Epithelial cell of esophagus (primary cell): ENCODE data around the gene TRIM47.
A peak's percentile ranks its signal among the peaks of the same experiment; 100 is the strongest.
"Not testable (repeated sequence)": the region's sequence is repeated elsewhere in the genome, so short reads cannot be mapped to it uniquely, and the experiment has no call there.

Experiments used
- DNase-seq: peaks from one replicate; pipeline ENCODE4 v3.0.0; 2010; ENCODE audit warnings: low read depth
- H3K4me3 ChIP-seq: 2 replicates; pipeline ENCODE4 v1.5.1; 2011; ENCODE audit warnings: mild to moderate bottlenecking, low read length, control low read depth
- TF ChIP-seq, protein P1 (sequence below): IDR thresholded peaks from 2 replicates; pipeline ENCODE4 v1.5.1; 2011; ENCODE audit warnings: low read depth, mild to moderate bottlenecking, low read length, control low read depth, inconsistent platforms; ENCODE audit not compliant: insufficient read depth; ENCODE audit errors: missing control alignments

TRIM47 gene

DNA sequence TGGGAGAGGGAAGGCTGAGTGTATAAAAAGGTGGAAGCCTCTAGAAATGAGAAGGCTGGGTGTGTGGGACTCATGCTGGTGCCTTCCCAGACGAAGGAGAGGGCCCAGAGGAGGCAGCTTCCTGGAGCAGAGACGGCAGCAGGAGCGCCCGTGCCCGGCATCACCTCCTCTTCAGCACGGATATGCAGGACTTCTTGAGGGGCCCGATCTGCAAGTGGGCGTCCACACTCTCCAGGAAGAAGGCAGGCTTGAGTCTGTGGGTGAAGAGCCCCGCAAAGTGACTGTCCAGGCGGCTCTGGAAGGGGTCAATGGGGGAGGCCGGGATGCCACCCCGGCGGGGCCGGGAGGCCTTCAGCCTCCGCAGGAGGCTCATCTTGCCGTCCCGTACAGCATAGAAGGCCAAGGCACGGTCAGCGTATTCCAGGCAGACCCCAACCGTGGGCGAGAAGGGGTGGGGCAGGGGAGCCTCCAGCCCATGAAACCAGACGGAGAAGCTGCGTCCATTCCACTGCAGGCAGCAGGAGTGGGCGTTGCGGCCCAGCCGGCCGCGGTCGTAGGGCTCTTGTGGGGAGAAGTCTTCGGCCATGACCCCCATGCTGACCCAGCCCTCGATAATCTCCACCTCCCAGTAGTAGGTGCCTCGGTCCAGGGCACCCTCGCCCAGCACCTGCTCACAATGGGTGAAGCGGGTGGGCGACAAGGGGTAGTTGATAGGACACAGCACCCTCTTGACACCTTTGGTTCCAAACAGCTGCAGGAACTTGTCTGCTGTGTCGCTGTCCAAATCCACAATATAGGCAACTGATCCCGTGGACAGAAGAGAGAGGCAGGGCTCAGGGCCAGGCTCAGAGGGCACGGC is 3.8 kb downstream of the TRIM47 start:
- no peak for DNase-seq
- TF ChIP-seq, protein P1, sequence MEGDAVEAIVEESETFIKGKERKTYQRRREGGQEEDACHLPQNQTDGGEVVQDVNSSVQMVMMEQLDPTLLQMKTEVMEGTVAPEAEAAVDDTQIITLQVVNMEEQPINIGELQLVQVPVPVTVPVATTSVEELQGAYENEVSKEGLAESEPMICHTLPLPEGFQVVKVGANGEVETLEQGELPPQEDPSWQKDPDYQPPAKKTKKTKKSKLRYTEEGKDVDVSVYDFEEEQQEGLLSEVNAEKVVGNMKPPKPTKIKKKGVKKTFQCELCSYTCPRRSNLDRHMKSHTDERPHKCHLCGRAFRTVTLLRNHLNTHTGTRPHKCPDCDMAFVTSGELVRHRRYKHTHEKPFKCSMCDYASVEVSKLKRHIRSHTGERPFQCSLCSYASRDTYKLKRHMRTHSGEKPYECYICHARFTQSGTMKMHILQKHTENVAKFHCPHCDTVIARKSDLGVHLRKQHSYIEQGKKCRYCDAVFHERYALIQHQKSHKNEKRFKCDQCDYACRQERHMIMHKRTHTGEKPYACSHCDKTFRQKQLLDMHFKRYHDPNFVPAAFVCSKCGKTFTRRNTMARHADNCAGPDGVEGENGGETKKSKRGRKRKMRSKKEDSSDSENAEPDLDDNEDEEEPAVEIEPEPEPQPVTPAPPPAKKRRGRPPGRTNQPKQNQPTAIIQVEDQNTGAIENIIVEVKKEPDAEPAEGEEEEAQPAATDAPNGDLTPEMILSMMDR, result no peak
- H3K4me3 ChIP-seq, result no peak overlapping the region

DNA sequence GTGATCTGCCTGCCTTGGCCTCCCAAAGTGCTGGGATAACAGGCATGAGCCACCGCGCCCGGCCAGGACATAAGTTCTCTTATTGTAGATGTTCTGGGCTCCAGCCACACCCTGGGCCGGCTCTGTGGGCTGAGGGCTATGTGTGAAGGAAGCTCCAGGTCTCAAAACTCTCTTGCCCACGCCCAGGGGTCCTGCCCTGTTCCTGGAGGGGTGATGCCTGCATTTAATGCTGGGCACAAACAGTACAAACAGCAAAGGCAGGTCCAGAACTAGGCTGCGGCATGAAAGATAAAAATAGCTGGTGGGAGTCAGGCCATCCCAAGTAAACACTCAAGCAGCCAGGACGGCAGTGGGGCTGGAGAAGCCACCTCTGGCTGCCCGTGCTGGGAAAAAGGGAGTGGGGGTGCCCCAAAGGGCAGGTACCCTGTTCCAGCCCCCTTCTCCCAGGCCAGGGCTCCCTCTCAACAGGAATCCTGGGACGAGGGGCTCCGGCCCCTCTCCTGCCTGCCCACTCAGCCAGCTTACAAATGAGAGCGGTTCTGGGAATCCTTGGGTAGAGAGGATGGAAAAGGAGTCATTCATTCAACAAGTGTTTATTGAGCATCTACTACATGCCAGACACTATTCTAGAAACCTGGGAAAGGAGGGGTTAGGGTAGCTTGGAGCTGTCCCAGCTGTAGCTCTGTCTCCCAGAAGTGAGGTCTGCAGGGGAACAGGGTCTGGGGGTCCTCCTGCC is 4.6 kb downstream of the TRIM47 start:
- DNase-seq, result no peak
- TF ChIP-seq, protein P1, result no peak
- H3K4me3 ChIP-seq, result no peak overlapping the region

DNA sequence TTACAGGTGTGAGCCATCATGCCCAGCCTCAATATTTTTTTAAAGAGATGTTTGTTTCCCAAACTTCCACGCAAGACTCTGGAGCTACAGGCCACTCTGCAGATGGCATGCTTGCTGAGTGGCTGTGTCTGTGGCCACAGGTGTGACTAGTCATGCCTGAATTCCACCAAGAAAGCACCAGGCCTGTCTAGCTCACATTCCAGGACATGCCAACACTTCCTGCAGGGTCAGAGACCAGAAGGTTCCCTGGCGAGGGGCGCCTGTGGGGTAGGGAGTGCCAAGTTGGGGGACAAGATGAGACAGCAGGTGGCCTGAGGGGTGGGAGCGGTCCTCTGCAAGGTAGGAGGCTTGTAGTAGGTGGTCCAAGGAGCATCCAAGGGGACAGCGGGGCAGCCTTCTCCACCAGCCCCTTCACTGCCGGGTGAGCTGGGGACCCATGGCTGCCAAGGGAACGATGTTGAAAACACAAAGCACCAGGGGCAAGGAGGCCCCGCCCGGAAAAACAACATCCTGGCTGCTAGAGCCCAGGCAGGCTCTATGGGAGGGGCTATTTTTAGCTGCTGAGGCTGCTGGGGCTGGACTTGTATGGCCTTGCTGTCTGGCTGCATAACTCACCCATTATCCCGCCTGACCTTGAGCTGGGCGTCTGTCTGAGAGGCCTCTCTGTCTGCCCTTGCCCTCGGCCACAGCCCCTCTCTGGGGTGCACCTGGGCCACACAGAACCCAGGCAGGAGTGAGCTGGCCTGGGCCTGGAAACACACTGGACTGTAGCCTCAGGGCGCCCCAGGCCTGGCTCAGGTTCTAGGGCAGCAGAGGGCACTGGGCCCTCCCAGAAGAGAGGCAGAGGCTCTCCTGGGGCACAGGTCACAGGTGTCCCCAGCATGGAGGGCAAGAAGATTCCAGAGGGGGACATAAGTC is 5.7 kb downstream of the TRIM47 start:
- DNase-seq, result peak; percentile 86
- H3K4me3 ChIP-seq, result no peak overlapping the region
- TF ChIP-seq, protein P1, result no peak

DNA sequence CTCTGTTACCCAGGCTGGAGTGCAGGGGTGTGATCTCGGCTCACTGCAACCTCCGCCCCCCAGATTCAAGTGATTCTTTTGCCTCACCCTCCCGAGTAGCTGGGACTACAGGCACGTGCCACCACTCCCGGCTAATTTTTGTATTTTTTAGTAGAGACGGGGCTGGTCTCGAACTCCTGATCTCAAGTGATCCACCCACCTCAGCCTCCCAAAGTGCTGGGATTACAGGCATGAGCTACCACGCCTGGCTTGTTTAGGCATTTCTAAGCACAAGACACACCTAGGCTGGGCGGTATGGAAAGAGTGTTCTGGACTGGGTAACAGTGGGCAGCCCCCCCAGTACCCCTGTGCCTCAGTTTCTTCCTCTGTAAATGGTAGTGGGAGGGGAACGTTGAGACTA is 8.2 kb downstream of the TRIM47 start:
- H3K4me3 ChIP-seq, DNase-seq: not testable (repeated sequence)

DNA sequence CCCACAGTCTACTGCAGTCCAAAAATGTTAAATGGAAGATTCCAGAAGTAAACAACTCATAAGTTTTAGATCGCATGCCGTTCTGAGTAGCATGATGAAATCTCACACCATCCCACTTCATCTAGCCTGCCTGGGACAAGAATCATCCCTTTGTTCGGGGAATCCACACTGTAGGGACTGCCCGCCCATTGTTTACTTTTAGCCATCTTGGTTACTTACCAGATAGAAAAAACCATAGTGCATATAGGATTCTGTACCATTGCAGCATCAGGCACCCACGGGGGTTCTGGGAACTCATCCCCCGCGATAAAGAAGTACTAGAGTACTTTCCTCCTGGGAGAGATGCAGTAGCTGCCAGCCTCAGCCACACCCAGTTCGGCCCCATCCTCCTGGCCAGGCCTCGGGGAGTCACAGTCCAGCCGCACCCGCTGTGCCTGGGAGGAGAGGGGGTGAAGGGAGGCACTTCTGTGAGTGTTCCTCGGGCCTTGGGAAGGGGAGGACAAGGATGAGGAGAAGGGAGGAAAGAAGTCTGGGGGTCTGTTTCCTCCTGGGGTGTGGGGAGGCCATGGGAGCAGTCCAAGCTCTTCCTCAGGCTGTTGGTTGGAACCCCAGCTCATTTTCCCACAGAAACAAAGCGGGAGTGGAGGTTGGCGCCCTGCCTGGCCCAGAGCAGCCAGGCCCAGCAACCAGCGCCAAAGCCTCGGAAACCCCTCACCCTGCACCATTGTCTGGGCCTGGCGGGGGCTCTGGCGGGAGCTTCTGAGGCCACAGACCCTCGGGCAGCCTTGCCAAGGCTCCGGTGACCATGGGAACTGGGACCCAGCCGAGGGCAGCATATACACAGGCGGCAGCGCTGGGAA is 8.9 kb downstream of the TRIM47 start:
- peak; percentile 63 for DNase-seq
- H3K4me3 ChIP-seq, result no peak overlapping the region

DNA sequence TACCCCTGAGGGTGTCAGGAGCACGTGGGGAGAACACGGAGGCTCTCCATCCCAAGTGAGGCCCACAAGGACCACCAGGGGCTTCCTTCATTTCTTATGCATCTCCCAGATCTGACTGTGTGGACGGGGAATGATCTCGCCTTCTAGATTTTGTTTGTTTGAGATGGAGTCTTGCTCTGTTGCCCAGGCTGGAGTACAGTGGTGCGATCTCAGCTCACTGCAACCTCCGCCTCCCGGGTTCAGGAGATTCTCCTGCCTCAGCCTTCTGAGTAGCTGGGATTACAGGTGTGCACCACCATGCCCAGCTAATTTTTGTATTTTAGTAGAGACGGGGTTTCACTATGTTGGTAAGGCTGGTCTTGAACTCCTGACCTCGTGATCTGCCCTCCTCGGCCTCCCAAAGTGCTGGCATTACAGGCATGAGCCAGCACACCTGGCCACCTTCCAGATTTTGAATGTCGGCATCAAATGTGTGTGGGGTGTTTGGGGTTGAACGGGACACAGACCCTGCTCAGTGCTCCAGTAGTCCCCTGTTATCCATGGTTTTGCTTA is 9.6 kb downstream of the TRIM47 start:
- not testable (repeated sequence) for H3K4me3 ChIP-seq, DNase-seq

More for the DNA sequence above, 8.9 kb downstream of the TRIM47 start:
- TF ChIP-seq, protein P1, result no peak

DNA sequence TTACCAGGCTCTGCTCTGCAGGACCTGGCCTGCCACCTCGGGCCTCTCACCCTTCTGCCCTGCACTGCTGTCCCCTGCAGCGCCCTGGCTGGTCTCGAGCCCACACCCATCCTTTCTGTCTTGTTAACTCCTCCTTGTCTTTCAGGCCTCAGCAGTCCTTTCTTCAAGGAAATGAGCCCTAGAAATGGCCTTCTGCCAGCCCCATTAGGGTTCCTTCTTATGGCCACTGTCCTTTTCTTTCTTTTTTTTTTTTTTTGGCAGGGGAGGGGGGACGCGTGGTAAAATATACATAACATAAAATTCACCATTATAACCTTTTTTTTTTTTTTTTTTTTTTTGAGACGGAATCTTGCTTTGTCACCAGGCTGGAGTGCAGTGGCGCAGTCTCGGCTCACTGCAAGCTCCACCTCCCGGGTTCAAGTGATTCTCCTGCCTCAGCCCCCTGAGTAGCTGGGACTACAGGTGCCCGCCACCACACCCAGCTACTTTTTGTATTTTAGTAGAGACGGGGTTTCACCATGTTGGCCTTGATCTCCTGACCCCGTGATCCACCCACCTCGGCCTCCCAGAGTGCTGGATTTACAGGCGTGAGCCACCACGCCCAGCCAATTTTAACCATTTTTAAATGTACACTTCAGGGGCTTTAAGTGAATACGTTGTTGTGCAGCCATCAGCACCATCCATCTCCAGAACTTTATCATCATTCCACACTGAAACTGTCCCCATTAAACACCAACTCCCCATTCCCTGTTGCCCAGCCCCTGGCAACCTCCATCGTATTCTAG is 12.8 kb downstream of the TRIM47 start:
- DNase-seq, H3K4me3 ChIP-seq: not testable (repeated sequence)

DNA sequence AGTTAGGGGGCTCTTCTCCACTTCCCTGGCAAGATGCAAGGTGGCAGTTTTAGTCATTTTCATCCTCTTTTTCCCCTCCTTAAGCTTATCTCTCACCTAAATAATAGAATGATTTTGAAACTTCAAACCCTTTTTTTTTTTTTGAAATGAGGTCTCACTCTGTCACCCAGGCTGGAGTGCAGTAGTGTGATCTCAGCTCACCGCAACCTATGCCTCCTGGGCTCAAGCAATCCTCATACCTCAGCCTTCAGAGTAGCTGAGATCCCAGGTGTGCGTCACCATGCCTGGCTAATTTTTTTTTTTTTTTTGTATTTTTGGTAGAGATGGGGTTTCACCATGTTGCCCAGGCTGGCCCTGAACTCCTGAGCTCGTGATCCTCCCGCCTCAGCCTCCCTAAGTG is 13.5 kb downstream of the TRIM47 start:
- peak; percentile 59 for DNase-seq
- H3K4me3 ChIP-seq, result not testable (repeated sequence)
